Omental fat pad (tissue), 4 donors: Measurements from ENCODE around the gene BRI3BP. TPM values are rescaled to one million over a fixed set of nuclear protein-coding genes. Genes with fewer than 3 reads are reported as not detected.
A peak's percentile ranks its signal among the peaks of the same experiment; 100 is the strongest.

Experiments used
- ATAC-seq: fragments of 150-250 bp; one replicate; pipeline ENCODE4 v1.9.1; 2016; ENCODE audit warnings: mild to moderate bottlenecking, moderate library complexity; ENCODE audit not compliant: low FRiP score
- DNase-seq: peaks from one replicate; pipeline ENCODE4 v3.0.0-alpha.2; 2019; ENCODE audit warnings: low spot score
- small RNA-seq: library from RNA; depleted of rRNA; stranded (forward); fragments of <200 nt; gene quantifications from one replicate; pipeline ENCODE3, GENCODE V24; 2016
- total RNA-seq, 4 donors: library from RNA; depleted of rRNA; stranded (reverse); fragments of >200 nt; gene quantifications; one replicate each; pipeline ENCODE4 v1.1.0, GENCODE V29; 2016
- TF ChIP-seq, protein P1 (sequence below), 3 donors: fragments of 450-650 bp; IDR thresholded peaks; one replicate each; pipeline ENCODE4 v1.5.1; 2016 to 2017; ENCODE audit warnings: antibody characterized with exemption in 3 of 3, mild to moderate bottlenecking in 3 of 3, moderate library complexity in 2 of 3

The BRI3BP gene
- total RNA-seq, 4 donors from 2014 or later, result 3.5 to 5.4 (median 4.4) TPM

DNA sequence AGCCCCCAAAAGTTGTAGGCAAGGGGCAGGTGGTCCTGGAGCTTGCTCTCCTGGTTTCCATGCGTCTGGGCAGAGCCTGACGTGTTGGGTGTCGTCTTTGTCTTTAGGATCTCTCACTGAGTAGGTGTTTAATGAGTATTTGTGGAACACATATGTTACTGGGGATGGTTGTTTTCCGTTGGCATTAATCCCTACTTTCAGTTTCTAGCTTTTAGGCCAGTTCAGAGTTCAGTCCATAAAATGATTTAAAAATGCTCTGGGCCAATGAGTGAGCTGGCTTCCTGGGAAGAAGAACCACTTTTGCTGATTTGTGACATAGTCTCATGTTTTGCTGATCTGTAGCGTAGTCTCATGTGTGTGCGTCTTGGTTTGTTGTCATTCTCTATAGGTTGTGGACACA, 82.7 kb downstream of the BRI3BP start:
- DNase-seq (no peak), ATAC-seq (no peak)
- TF ChIP-seq, protein P1, sequence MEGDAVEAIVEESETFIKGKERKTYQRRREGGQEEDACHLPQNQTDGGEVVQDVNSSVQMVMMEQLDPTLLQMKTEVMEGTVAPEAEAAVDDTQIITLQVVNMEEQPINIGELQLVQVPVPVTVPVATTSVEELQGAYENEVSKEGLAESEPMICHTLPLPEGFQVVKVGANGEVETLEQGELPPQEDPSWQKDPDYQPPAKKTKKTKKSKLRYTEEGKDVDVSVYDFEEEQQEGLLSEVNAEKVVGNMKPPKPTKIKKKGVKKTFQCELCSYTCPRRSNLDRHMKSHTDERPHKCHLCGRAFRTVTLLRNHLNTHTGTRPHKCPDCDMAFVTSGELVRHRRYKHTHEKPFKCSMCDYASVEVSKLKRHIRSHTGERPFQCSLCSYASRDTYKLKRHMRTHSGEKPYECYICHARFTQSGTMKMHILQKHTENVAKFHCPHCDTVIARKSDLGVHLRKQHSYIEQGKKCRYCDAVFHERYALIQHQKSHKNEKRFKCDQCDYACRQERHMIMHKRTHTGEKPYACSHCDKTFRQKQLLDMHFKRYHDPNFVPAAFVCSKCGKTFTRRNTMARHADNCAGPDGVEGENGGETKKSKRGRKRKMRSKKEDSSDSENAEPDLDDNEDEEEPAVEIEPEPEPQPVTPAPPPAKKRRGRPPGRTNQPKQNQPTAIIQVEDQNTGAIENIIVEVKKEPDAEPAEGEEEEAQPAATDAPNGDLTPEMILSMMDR (IDR thresholded peaks at IDR 0.05), result no peak

DNA sequence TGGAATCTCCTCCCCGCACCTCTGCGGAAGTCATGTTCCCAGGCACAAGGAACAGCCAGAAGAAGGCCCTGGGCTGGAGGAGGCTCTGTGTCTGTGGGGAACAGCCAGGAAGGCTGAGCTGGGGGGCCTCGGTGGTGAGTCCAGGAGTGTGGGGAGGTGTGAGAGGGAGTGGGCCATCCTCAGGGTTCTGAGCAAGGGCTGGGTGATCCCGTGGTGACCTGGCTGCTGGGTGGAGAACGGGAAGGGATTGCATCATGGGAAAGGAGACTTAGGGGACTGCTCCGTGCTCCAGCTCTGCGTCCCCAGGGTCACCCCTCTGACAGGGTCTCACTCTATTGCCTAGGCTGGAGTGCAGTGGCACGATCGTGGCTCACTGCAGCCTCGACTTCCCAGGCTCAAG, 85.6 kb downstream of the BRI3BP start:
- ATAC-seq (no peak), DNase-seq (no peak)
- TF ChIP-seq, protein P1 (IDR thresholded peaks at IDR 0.05), result no peak

DNA sequence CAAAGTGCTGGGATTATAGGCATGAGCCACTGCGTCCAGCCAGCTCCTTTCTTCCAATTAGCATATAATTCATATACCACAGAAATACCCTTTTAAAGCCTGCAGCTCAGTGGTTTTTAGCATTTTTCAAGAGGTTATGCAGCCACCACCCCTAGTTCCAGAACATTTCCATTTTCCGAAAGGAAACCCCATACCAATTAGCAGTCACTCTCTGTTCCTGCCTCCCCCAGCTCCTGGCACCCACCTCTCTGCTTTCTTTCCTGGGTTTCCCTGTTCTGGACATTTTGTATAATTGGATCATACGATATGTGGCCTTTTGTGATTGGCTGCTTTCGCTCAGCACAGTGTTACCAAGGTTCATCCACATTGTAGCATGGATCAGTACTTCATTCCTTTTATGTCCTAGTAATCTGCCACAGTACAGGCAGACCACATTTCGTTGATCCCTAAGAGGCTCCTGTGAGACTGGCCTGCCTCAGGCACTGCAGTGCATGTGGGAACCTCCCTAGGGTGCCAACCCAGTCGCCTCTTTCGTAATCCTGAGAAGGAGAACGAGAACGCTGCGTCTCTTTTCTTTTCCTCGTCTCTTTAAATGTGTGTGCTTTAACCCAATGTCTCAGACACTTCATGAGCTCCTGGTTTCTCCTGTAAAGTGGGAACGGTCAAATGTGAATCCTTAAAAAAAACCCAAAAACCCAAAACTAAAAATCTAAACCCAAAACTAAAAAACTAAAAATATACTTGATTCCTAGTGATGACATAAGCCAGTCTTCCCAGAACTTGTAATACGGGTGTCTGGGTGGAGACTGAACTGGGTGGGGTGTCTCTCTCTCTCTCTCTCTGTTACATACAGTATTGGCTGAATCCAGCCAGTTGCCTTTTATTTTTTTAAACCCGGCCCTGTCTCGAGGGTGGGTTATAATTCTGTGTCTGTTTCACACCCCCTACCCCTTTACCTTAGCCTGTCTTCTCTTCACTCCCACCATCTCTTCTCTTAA, 86.5 kb downstream of the BRI3BP start:
- ATAC-seq (peak; percentile 77), DNase-seq (no peak)
- TF ChIP-seq, protein P1 (IDR thresholded peaks at IDR 0.05), result no peak

Small RNA genes within 50 kb of the gene (small RNA-seq; reads per million reads assigned to genes)
- gene AC122688.1, result not detected

Other genes with a start within 250 kb of the BRI3BP start
- gene SCARB1, start 129.8 kb upstream of the BRI3BP start, total RNA-seq, result 10 to 100 TPM; 24.2 to 79.4 (median 59.4) TPM
- 1,000 to 10,000 TPM; 1,220 to 2,129 (median 1,369) TPM for gene UBC, start 79.0 kb upstream of the BRI3BP start, total RNA-seq
- 10 to 100 TPM; 10.2 to 43.2 (median 11.1) TPM for gene DHX37, start 4.5 kb upstream of the BRI3BP start, total RNA-seq
- 10 to 100 TPM; 20.3 to 55.5 (median 33.5) TPM for gene AACS, start 71.8 kb downstream of the BRI3BP start, total RNA-seq
- gene TMEM132B, start 192.7 kb downstream of the BRI3BP start, total RNA-seq, result 1 to 10 TPM in 1 of 4 donors, under 1 TPM in 3; 0.19 to 1.3 (median 0.54) TPM